Mesodermal cell (in vitro differentiated cells): Measurements from ENCODE around the gene FBXW5.

Source experiments
- H3K27ac ChIP-seq: 2 replicates; pipeline ENCODE4 v1.7.0; 2013; ENCODE audit warnings: mild to moderate bottlenecking, low read depth, low read length, moderate library complexity; ENCODE audit not compliant: severe bottlenecking
- H3K36me3 ChIP-seq: 2 replicates; pipeline ENCODE4 v1.7.1; 2013; ENCODE audit warnings: mild to moderate bottlenecking, low read length, moderate library complexity; ENCODE audit not compliant: control insufficient read depth, insufficient read depth
- H3K4me1 ChIP-seq: one replicate; pipeline ENCODE4 v1.7.1; 2013; ENCODE audit warnings: mild to moderate bottlenecking, low read length; ENCODE audit not compliant: insufficient read depth, control insufficient read depth, poor library complexity, severe bottlenecking
- H3K4me3 ChIP-seq: 2 replicates; pipeline ENCODE4 v1.7.0; 2013; ENCODE audit warnings: low read length, control low read depth, mild to moderate bottlenecking; ENCODE audit not compliant: insufficient read depth, poor library complexity, severe bottlenecking; ENCODE audit errors: extremely low read depth
- H3K9me3 ChIP-seq: 2 replicates; pipeline ENCODE4 v1.7.1; 2013; ENCODE audit warnings: mild to moderate bottlenecking, low read length, moderate library complexity; ENCODE audit not compliant: control insufficient read depth
- WGBS, 2 experiments: methylation state at CpG; one replicate each; pipeline ENCODE4 v1.1.5; 2013; ENCODE audit warnings: missing lambda C conversion rate in 2 of 2; ENCODE audit not compliant: insufficient coverage in 2 of 2; 5-methylcytosine and 5-hydroxymethylcytosine counted together

The FBXW5 gene

GRCh38 chr9:136915632-136916329 lies 28.8 kb downstream of the FBXW5 start:
- 90 to 96% methylated on average over 18 to 20 of the region's 21 CpGs for WGBS, 2 experiments

GRCh38 chr9:136913701-136914438 lies 30.7 kb downstream of the FBXW5 start:
- Histone ChIP-seq H3K36me3 (peaks cover 86% of the 10 kb centered on the region), H3K9me3 (no peaks in the 10 kb centered on the region), H3K27ac (no peak overlapping the region), H3K4me1 (no peaks in the 10 kb centered on the region), H3K4me3 (no peak overlapping the region)
- WGBS, 2 experiments = 96 to 98% methylated on average over 10 to 15 of the region's 17 CpGs

More at GRCh38 chr9:136915632-136916329, 28.8 kb downstream of the FBXW5 start:
- no peak overlapping the region for H3K4me3 ChIP-seq
- no peaks in the 10 kb centered on the region for H3K4me1 ChIP-seq
- no peak overlapping the region for H3K27ac ChIP-seq
- H3K9me3 ChIP-seq = no peaks in the 10 kb centered on the region
- peaks cover 82% of the 10 kb centered on the region for H3K36me3 ChIP-seq

- H3K36me3 ChIP-seq = peaks cover 85% of the 10 kb centered on the region
- WGBS, 2 experiments = 90 to 98% methylated on average over 8 to 9 of the region's 12 CpGs
- H3K4me1 ChIP-seq = no peaks in the 10 kb centered on the region
- no peaks in the 10 kb centered on the region for H3K9me3 ChIP-seq
- no peak overlapping the region for H3K27ac ChIP-seq
- no peak overlapping the region for H3K4me3 ChIP-seq
These were observed 33.7 kb downstream of the FBXW5 start for GRCh38 chr9:136910901-136911245.

GRCh38 chr9:136910197-136910900 lies 34.2 kb downstream of the FBXW5 start:
- Histone ChIP-seq H3K27ac (no peak overlapping the region), H3K4me3 (no peak overlapping the region), H3K9me3 (no peaks in the 10 kb centered on the region), H3K4me1 (no peaks in the 10 kb centered on the region), H3K36me3 (peaks cover 84% of the 10 kb centered on the region)
- 97 to 98% methylated on average over 11 of the region's 12 CpGs for WGBS, 2 experiments

- H3K36me3 ChIP-seq = peaks cover 87% of the 10 kb centered on the region
These were observed 37.3 kb downstream of the FBXW5 start for GRCh38 chr9:136907011-136907914.

GRCh38 chr9:136906266-136906665 lies 38.3 kb downstream of the FBXW5 start:
- WGBS, 2 experiments = no CpG with 5 or more reads among the region's 4 CpGs
- no peaks in the 10 kb centered on the region for H3K9me3 ChIP-seq
- H3K4me3 ChIP-seq = no peak overlapping the region
- peaks cover 83% of the 10 kb centered on the region for H3K36me3 ChIP-seq
- no peak overlapping the region for H3K27ac ChIP-seq
- H3K4me1 ChIP-seq = peaks cover 12% of the 10 kb centered on the region

More at GRCh38 chr9:136907011-136907914, 37.3 kb downstream of the FBXW5 start:
- Histone ChIP-seq H3K4me3 (no peak overlapping the region), H3K9me3 (no peaks in the 10 kb centered on the region), H3K4me1 (peaks cover 2% of the 10 kb centered on the region), H3K27ac (no peak overlapping the region)
- 95 to 97% methylated on average over 25 to 26 of the region's 29 CpGs for WGBS, 2 experiments

- Histone ChIP-seq H3K36me3 (peaks cover 87% of the 10 kb centered on the region), H3K9me3 (no peaks in the 10 kb centered on the region), H3K27ac (no peak overlapping the region), H3K4me1 (peaks cover 21% of the 10 kb centered on the region), H3K4me3 (no peak overlapping the region)
- 95 to 97% methylated on average over 8 to 9 of the region's 12 CpGs for WGBS, 2 experiments
These were observed 41.4 kb downstream of the FBXW5 start for GRCh38 chr9:136903041-136903554.

GRCh38 chr9:136902259-136902821 lies 42.2 kb downstream of the FBXW5 start:
- WGBS, 2 experiments = 93 to 97% methylated on average over 13 to 14 of the region's 15 CpGs
- Histone ChIP-seq H3K4me3 (no peak overlapping the region), H3K36me3 (peaks cover 80% of the 10 kb centered on the region), H3K9me3 (no peaks in the 10 kb centered on the region), H3K4me1 (peaks cover 21% of the 10 kb centered on the region), H3K27ac (peak overlapping the region; percentile 75)

- peaks cover 76% of the 10 kb centered on the region for H3K36me3 ChIP-seq
- WGBS, 2 experiments = 86 to 91% methylated on average over 15 to 20 of the region's 20 CpGs
- H3K4me3 ChIP-seq = no peak overlapping the region
- no peaks in the 10 kb centered on the region for H3K9me3 ChIP-seq
- peak overlapping the region; percentile 75 for H3K27ac ChIP-seq
- peaks cover 21% of the 10 kb centered on the region for H3K4me1 ChIP-seq
These were observed 42.9 kb downstream of the FBXW5 start for GRCh38 chr9:136901516-136902258.
